Stimulated activated CD4-positive, alpha-beta T cell treated with anti-CD3 and anti-CD28 coated beads, Interleukin-12 subunit alpha, Interleukin-12 subunit beta, amount 100 ng/mL, for 48 hours (primary cell): ENCODE measurements around the gene PRSS58.
A peak's percentile ranks its signal among the peaks of the same experiment; 100 is the strongest.

Source experiments
- DNase-seq, 3 donors: peaks; one replicate each; pipeline ENCODE4 v3.0.0-alpha.2; 2020; ENCODE audit warnings: low read depth in 2 of 3, low spot score in 1 of 3

PRSS58 gene

DNA sequence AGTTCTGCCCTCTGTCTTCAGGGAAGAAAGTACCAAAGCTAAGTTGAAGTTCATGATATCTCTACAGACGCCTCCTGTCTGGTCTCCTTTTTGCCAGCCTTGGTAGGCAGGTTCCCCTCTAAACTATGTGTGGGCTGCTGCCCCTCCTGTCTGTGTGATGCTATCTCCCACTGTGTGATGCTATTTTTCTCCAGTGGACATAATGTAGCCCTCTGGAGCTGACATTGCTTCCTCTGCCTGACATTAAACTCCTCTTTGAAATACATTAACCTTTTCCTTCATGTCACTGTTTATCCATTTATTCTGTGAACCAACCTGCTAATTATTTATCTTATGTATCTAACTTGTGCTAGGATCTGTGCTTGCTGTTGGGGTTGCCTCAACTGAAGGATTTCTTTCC is at the start of gene PRSS58:
TSS of gene PRSS58 (minus strand) at position 101 of the 400 bp plus-strand sequence. CDS start 351 bp downstream, outside the sequence.
- no peak for DNase-seq

DNA sequence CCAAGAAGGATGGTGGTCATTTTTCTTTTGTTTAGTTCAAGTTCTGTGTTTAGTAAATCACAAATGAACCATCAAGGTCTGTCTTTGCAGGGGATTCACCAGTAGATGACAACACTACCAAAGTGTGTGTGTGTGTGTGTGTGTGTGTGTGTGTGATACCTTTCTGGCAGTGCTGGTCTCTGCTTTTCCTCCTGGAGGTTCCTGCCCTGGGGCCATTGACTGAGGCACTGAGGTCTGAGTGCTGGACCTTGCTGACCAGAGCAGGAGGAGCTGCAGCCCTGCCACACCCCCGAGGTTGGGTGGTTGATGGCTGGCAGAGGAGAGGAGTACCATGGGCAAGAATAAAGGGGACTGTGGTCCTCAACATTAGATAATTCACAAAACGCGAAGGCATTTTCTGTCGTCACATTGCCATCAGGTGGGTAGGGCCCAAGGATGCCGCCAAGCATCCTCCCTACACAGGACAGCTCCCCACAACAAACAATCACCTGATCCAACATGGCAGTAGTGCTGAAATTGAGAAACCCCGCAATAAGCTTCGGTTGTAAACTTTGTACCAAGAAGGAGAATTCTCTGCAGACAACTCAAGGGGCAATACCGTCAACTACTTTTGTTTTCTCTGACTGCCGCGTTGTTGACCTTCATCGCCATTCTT is 49.5 kb upstream of the PRSS58 start:
- DNase-seq: no peak

- peak in 1 of 3 donors; percentile 34 for DNase-seq
Measured at GRCh38 chr7:142303650-142304049, 45.8 kb upstream of the PRSS58 start.

DNA sequence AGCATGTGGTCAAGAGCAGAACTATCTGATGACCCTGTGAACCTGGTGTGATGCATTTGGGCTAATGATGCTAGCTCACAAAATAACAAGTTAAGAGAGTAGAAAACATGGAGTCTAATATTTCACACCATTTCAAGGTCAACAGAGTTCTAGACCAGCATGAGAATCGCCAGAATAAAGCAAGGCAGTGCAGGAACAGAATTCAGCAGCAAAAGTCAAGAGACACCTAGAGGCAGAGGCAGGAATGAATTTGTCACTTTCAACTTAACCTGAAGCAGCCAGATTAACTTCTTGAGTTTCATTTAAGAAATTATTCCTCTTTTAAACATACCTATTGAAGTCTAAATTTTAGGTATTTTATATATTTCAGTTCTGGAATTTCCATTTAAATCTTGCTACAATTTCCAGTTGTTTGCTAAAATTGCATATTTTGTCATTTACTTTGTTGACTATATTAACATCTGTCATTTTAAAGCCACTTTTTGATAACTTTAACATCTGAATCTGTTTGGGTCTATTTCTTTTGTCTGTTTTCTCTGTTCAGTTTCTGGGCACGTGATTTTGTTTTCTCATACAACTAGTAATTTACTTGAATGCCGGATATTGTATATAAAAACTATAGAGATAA is 44.2 kb upstream of the PRSS58 start:
- DNase-seq: no peak

GRCh38 chr7:142301299-142301698 is 43.4 kb upstream of the PRSS58 start:
- no peak for DNase-seq

DNA sequence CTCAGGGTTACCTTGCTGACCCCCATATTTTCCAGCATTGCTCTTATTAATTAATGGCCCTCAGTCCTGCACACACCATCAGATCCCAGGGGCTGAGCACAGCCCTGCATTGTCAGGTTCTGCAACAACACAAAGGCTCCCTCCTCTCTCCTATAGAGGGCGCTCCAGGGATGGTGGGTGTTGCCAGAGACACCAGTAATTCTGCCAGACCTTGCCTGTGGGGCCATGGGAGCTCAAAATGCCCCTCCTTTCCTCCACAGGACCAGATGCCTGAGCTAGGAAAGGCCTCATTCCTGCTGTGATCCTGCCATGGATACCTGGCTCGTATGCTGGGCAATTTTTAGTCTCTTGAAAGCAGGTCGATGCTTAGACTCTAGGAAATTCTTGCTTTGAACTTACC is 42.8 kb upstream of the PRSS58 start:
- peak; percentile 22 to 35 (median 30) for DNase-seq

- no peak for DNase-seq
Measured at GRCh38 chr7:142299237-142299781, 41.5 kb upstream of the PRSS58 start.

GRCh38 chr7:142298627-142299026 is 40.8 kb upstream of the PRSS58 start:
- DNase-seq: no peak

DNA sequence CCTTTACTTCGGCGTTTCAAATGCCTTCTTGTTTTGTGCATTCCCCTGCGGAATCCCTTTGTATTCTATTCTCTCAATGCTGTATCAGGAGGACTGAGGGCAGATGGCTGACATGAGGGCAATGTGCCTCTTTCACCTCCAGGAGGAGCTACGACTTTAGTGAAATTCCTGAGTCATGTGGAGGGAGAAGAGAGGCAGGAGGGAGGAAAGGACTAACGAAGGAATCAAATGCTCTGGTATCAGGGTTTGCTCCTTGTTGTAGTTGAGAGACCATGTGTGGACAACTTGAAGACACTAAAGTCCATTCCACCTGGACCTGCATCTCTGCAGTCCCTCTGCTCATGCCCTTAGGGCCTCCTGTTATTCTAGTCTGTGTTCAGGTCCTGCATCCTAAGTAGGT is 40.2 kb upstream of the PRSS58 start:
- no peak for DNase-seq

DNA sequence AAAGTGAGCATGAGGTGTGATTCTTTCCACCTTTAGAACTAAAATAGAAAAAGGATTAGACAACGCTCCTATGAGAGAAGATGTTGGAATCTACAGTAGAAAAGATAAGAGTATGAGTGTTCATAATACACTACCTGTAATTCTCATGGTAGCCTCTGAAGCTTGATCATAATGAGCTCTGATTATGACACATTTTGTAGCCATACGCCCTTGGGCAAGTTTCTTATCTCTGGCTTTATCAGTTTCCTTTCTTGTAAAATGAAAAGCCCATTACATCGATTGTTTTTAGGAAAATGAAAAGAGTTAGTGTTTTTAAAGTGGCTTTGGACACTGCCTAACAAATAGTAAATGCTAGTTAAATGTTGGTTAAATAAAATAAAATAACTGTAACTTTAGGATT is 22.4 kb upstream of the PRSS58 start:
- no peak for DNase-seq

GRCh38 chr7:142279601-142280000 is 21.7 kb upstream of the PRSS58 start:
- DNase-seq: no peak

DNA sequence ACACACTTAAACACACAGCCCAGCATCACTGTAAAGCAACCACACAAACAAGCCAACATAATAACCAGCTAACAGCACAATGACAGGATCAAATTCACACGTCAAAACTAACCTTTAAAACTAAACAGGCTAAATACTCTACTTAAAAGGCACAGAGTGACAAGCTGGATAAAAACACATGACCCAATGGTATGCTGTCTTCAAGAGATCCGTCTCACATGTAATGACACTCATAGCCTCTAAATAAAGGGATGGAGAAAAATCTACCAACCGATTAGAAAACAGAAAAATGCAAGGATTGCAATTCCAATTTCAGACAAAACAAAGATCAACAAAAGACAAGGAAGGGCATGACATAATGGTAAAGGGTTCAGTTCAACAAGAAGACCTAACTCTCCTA is 17.2 kb upstream of the PRSS58 start:
- DNase-seq: no peak

- DNase-seq: no peak
Measured at GRCh38 chr7:142272841-142273240, 15.0 kb upstream of the PRSS58 start.

DNA sequence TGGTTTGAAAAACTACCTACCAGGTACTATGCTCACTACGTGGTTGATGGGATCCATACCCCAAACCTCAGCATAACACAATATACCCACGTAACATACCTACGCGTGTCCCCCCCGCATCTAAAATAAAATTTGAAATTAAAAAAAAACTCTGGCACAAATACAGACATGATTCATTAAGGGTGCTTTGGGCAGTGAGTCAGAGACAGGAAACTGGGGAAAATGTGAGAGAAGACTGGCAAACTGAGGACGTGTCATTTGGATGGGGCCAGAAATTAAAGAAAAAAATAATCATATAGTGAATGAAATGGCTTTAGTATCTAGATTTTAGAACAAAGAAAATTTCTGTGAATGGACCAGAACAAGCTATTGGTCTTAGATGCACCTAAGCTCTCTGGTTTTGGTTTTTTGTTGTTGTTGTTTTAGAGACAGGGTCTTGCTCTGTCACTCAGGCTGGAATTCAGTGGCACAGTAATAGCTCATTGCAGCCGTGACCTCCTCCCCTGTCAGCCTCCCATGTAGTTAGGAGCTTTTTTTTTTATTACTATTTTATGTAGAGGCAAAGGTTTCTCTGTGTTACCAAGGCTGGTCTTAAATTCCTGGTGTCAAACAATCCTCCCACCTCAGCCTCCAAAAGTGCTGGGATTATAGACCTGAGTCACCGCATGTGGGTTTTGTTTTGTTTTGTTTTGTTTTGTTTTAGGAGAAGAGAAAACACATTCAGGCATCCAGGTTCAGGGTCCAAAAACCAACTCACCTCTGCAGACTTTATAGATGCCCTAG is 5.9 kb upstream of the PRSS58 start:
- no peak for DNase-seq

DNA sequence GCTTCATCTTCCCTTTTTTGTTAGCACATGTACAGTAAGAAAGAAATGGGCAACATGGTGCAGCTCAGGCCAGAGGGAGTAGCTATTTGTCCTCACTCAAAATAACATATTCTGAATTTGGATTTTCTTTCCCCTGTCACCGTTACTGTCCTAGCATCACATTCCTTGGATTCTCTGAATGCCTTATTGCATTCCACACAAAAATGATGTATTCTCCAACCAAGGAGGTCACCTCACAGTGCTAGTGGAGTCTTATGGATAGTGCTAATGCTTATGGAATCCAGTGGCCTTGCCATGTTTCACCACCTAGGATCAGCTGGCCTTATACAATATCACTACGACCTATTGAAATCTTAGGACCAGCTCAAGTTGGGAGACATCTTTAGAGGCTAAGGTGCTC is 7.2 kb downstream of the PRSS58 start:
- DNase-seq: no peak

GRCh38 chr7:142249918-142250317 is 7.9 kb downstream of the PRSS58 start:
- DNase-seq: no peak

GRCh38 chr7:142248166-142249160 is 9.4 kb downstream of the PRSS58 start:
- DNase-seq: no peak

GRCh38 chr7:142243823-142244222 is 14.0 kb downstream of the PRSS58 start:
- DNase-seq: no peak

DNA sequence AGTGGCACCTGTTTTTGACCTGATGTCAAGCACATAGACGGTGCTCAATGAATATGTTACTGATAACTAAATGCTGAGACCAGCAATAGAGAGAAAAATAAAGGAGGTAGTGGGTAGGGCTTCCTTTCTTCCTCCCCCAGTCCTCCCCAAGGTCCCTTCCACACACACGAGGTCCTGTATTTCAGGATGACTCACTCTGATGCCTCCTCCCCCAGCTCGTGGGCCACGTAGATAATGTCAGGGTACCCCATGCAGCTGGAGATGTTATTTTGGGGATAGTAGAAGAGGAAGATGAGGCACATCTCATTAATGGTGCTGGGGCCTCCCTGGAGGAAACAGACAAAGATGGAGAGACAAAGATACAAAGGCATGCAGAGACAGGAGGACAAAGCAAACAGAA is 17.3 kb downstream of the PRSS58 start:
- no peak for DNase-seq

DNA sequence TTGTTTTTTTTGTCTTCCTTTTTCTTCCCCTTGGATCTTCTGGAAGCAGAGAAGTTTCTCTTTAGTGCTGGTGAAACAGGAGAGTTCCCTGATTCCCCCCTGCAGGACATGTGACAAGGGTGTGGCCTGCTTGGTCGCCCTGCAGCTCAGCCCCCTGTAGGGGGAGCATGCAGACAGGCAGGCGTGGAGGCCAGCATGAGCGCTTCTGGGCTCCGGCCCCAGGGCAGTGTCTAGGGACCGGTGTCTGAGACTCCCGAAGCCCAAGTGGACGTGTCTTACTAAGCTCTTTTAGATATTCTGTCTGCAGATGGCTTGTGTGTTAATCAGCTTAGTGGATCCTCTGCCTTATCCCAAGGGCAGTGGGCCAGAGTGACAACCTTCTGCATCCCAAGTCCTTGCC is 26.1 kb downstream of the PRSS58 start:
- DNase-seq: no peak
